Measurements from ENCODE around the gene TMEM44. TPM values are rescaled to one million over a fixed set of nuclear protein-coding genes. Genes with fewer than 3 reads are reported as not detected.

TMEM44 gene
- total RNA-seq (2012; rRNA removed), result 7.8 and 9.7 TPM in 2 replicates
- 22.4 and 24.2 TPM in 2 replicates for polyA plus RNA-seq (2012; rRNA removed)
- 13.9 and 18.1 TPM in 2 replicates for polyA plus RNA-seq (2012; cell fraction: cytosol; rRNA removed)
- 104 and 111 TPM in 2 replicates for polyA plus RNA-seq (2012; cell fraction: nucleus; rRNA removed; ENCODE audit: low replicate concordance)
- percentile 70 among the genes with signal in this experiment for Bru-seq, nascent RNA
- percentile 74 among the genes with signal in this experiment for BruChase-seq, experiment 1, labeled RNA remaining after a 6-hour chase
- percentile 81 among the genes with signal in this experiment for BruChase-seq, experiment 2, labeled RNA remaining after a 2-hour chase
- long read RNA-seq, transcript TMEM44-202 (10 exons, 2,245 nt), result major isoform, 18 of 49 reads
- long read RNA-seq, partial matches to known transcripts, result 2 of 49 reads
- long read RNA-seq, other reads (novel, unspliced or antisense), result 28 of 49 reads

GRCh38 chr3:194633349-194634004, at the start of gene TMEM44:
Gene TMEM44 (minus strand): TSS chr3:194633419. CDS start chr3:194633215, 204 bp downstream.
- peak within 1 kb of the TSS; percentile 69 for H4K91ac ChIP-seq (ENCODE audit: insufficient read depth, low read depth, low read length)
- CTCF ChIA-PET, result interaction anchor here (0.6 to 1.0 kb wide), 10 partner anchors 17 to 300 kb away, joined by 3 to 4 read pairs (median 3); no protein-coding TSS in a partner anchor
- no peaks in the 10 kb centered on the region; the same call in 1 of the 2 replicates for H3K9me3 ChIP-seq (ENCODE audit: control insufficient read depth, insufficient read depth, low read length)
- H2BK20ac ChIP-seq (ENCODE audit: low read depth, low read length), result 0 out of 2 replicates have a peak within 1 kb of the TSS, but pooled peaks have one; percentile 2
- H3K9ac ChIP-seq (ENCODE audit: low read depth, low read length), result peak within 1 kb of the TSS; percentile 71
- dilution Hi-C loops (cut with HindIII; ENCODE audit: low sequenced_read_pairs, unreplicated experiment), result no loop called here
- peak within 1 kb of the TSS; percentile 90 for H3K4ac ChIP-seq (ENCODE audit: low read depth, low read length)
- peak within 1 kb of the TSS; percentile 2 for H3K56ac ChIP-seq (ENCODE audit: extremely low read depth, insufficient read depth, low read length)
- in situ Hi-C loops (cut with MboI; ENCODE audit: low sequenced_read_pairs), result no loop called here
- peak within 1 kb of the TSS; percentile 81 for H3K4me2 ChIP-seq (ENCODE audit: low read depth, low read length)
- peak within 1 kb of the TSS; percentile 93 for H2AFZ ChIP-seq (replicated peaks; ENCODE audit: low read length, poor library complexity)
- H3K9me1 ChIP-seq (ENCODE audit: insufficient read depth, low read length), result peaks cover 11% of the 10 kb centered on the region
- H3K23ac ChIP-seq (ENCODE audit: low read depth, low read length), result peak within 1 kb of the TSS; percentile 36
- H2BK5ac ChIP-seq (ENCODE audit: low read depth, low read length, poor library complexity, severe bottlenecking), result peak within 1 kb of the TSS; percentile 70
- peak within 1 kb of the TSS; percentile 4; the same call in 1 of the 3 replicates for H2BK15ac ChIP-seq (ENCODE audit: low read depth, low read length)
- H3K36me3 ChIP-seq (ENCODE audit: control insufficient read depth, insufficient read depth, low read length), result peaks cover 12% of the 10 kb centered on the region; the same call in 1 of the 2 replicates
- peak within 1 kb of the TSS; percentile 81 for H3K14ac ChIP-seq (replicated peaks; ENCODE audit: low read depth, low read length)
- peak within 1 kb of the TSS; percentile 31; the same call in 1 of the 2 replicates for H3K18ac ChIP-seq (ENCODE audit: low read depth, low read length)
- H2AK5ac ChIP-seq (ENCODE audit: low read depth, low read length), result peak within 1 kb of the TSS; percentile 68
- peaks cover 16 to 38% of the 10 kb centered on the region in 2 experiments for H3K79me1 ChIP-seq (ENCODE audit: low read depth in 1 of 2, low read length in 2 of 2)
- POLR2A ChIA-PET (ENCODE audit: unreplicated experiment), result interaction anchor here (0.5 to 0.6 kb wide), 2 partner anchors 372 to 702 kb away, joined by 3 to 6 read pairs; no protein-coding TSS in a partner anchor
- H3K27me3 ChIP-seq (ENCODE audit: control insufficient read depth, insufficient read depth, low read length), result no peaks in the 10 kb centered on the region
- WGBS, 2 experiments (ENCODE audit: extremely low coverage in 2 of 2, insufficient read length in 1 of 2), result 0% methylated on average over 25 of the region's 66 CpGs; no CpG with 5 or more reads in 1 of the 2 experiments
- DNase-seq (peak; percentile 69), ATAC-seq (ENCODE audit: low read depth) (peak; percentile 95)
- H2BK120ac ChIP-seq (ENCODE audit: low read depth, low read length), result peak within 1 kb of the TSS; percentile 16
- H4K5ac ChIP-seq (ENCODE audit: low read depth, low read length), result peak within 1 kb of the TSS; percentile 17
- intact Hi-C loops (cut with micrococcal nuclease), result loop anchor here (1.0 kb wide), 1 partner anchor 299 kb away; no protein-coding TSS in a partner anchor
- H3K27ac ChIP-seq (ENCODE audit: insufficient read depth, low read length), result peak within 1 kb of the TSS; percentile 64
- peaks cover 3% of the 10 kb centered on the region for H3K4me1 ChIP-seq (ENCODE audit: control insufficient read depth, insufficient read depth, low read length)
- no peaks in the 10 kb centered on the region for H4K20me1 ChIP-seq (ENCODE audit: insufficient read depth, low read length)
- BruUV-seq (replicated peaks), result no TSS peak
- H4K8ac ChIP-seq (ENCODE audit: low read depth in 2 of 2, low read length in 2 of 2), result peak within 1 kb of the TSS; percentile 37 to 95
- H2AK9ac ChIP-seq (replicated peaks; ENCODE audit: low read depth, low read length, poor library complexity), result peak within 1 kb of the TSS; percentile 99
- peak within 1 kb of the TSS; percentile 75 for H3K4me3 ChIP-seq (ENCODE audit: insufficient read depth, low read depth, low read length)
- TF ChIP-seq RFX5 (IDR thresholded peaks at IDR 0.05; ENCODE audit: low read depth, low read length) (no peak), CHD1 (IDR thresholded peaks at IDR 0.05; ENCODE audit: low read depth, low read length) (no peak), RCOR1 (IDR thresholded peaks at IDR 0.05; ENCODE audit: insufficient replicate concordance, low read length) (no peak), NFE2L2 (IDR thresholded peaks at IDR 0.05; ENCODE audit: low read depth, low read length) (no peak), RAD21 (IDR thresholded peaks at IDR 0.05; ENCODE audit: low read length) (peak; percentile 43), FOS (IDR thresholded peaks at IDR 0.05; ENCODE audit: low read depth, low read length) (no peak), POLR2A (IDR thresholded peaks at IDR 0.05; ENCODE audit: low read depth, low read length) (0 out of 2 replicates have a peak, but pooled peaks have one; percentile 30), MAZ (IDR thresholded peaks at IDR 0.05; ENCODE audit: borderline replicate concordance, low read depth, low read length) (peak; percentile 86; the same call in 1 of the 2 replicates), CEBPB (IDR thresholded peaks at IDR 0.05; ENCODE audit: low read depth, low read length) (no peak), ELK1 (IDR thresholded peaks at IDR 0.05; ENCODE audit: borderline replicate concordance, low read depth, low read length) (no peak), SMC3 (IDR thresholded peaks at IDR 0.05; ENCODE audit: low read depth, low read length) (no peak; the same call in 1 of the 2 replicates), MAFK (IDR thresholded peaks at IDR 0.05; ENCODE audit: low read depth, low read length) (no peak), USF2 (IDR thresholded peaks at IDR 0.05; ENCODE audit: low read depth, low read length) (no peak), MXI1 (IDR thresholded peaks at IDR 0.05; ENCODE audit: borderline replicate concordance, low read depth, low read length) (peak; percentile 71)
